Heart left ventricle (tissue), 16 donors: Measurements from ENCODE around the gene CRYZL1. TPM values are rescaled to one million over a fixed set of nuclear protein-coding genes. Genes with fewer than 3 reads are reported as not detected.
"Not testable (repeated sequence)": the region's sequence is repeated elsewhere in the genome, so short reads cannot be mapped to it uniquely, and the experiment has no call there.

Experiments
- ATAC-seq, 4 donors: fragments of 200-7000 bp; cut with Tn5 transposase; one replicate each; pipeline ENCODE4 v1.9.1; 2020 to 2022; ENCODE audit warnings: moderate library complexity in 4 of 4, mild to moderate bottlenecking in 3 of 4, moderate number of reproducible peaks in 1 of 4
- DNase-seq, 5 donors: peaks; one replicate each; pipeline ENCODE4 v3.0.0-alpha.2; 2020
- H3K27ac ChIP-seq, 12 donors: fragments of 200-600 bp; sonication (generic) in 4 of 12; one replicate each; pipeline versions ENCODE4 v1.5.0 to v1.8.0; 2016 to 2022; ENCODE audit warnings: mild to moderate bottlenecking in 2 of 12
- H3K27me3 ChIP-seq, 9 donors: fragments of 200-600 bp; sonication (generic) in 2 of 9; one replicate each; pipeline versions ENCODE4 v1.5.1 to v1.8.0; 2016 to 2022; ENCODE audit warnings: mild to moderate bottlenecking in 3 of 9
- H3K36me3 ChIP-seq, 9 donors: fragments of 200-600 bp; sonication (generic) in 2 of 9; one replicate each; pipeline versions ENCODE4 v1.5.0 to v1.8.0; 2018 to 2022; ENCODE audit warnings: mild to moderate bottlenecking in 2 of 9
- H3K4me1 ChIP-seq, 12 donors: fragments of 200-600 bp; sonication (generic) in 4 of 12; one replicate each; pipeline versions ENCODE4 v1.5.0 to v1.8.0; 2016 to 2022; ENCODE audit warnings: mild to moderate bottlenecking in 3 of 12
- H3K4me3 ChIP-seq, 12 donors: fragments of 200-600 bp; sonication (generic) in 4 of 12; one replicate each; pipeline versions ENCODE4 v1.5.0 to v1.8.0; 2017 to 2022; ENCODE audit warnings: mild to moderate bottlenecking in 9 of 12, moderate library complexity in 4 of 12
- H3K9me3 ChIP-seq, 12 donors: fragments of 200-600 bp; sonication (generic) in 4 of 12; one replicate each; pipeline versions ENCODE4 v1.5.0 to v1.8.0; 2016 to 2022; ENCODE audit warnings: mild to moderate bottlenecking in 1 of 12
- POLR2A ChIP-seq, 2 donors: fragments of 450-650 bp; IDR thresholded peaks; one replicate each; pipeline ENCODE4 v1.6.1; 2017; ENCODE audit warnings: antibody characterized with exemption in 2 of 2, mild to moderate bottlenecking in 2 of 2, moderate library complexity in 2 of 2
- WGBS, 4 donors: extraction: QIAGEN DNeasy Blood & Tissue Kit in 2 of 4; methylation state at CpG; one replicate each; pipeline versions ENCODE4 v1.1.5 to v1.1.7; 2013 to 2018; 5-methylcytosine and 5-hydroxymethylcytosine counted together
- intact Hi-C, 10 donors: fragments of 100-400 bp; cut with DNase I; formaldehyde crosslinking; loops; one replicate each; pipeline versions ENCODE4 v1.11.1 to v1.14.2; 2022
- polyA plus RNA-seq, 2 donors: library from polyadenylated mRNA; stranded (reverse); fragments of 200-250 nt; gene quantifications; one replicate each; pipeline ENCODE4 v1.2.3, GENCODE V29; 2013
- total RNA-seq, 9 donors: library from RNA; depleted of rRNA in 2 of 9; stranded (reverse); fragments of >200 nt in 2 of 9; fragmentation: NEBNext Ultra II Directional in 3 of 9; extraction: Animal tissue kit (Norgen Biotek cat#: 25700) in 3 of 9; gene quantifications; one replicate each; pipeline versions ENCODE4 v1.1.0 to v1.2.4, GENCODE V29; 2016 to 2023
- TF ChIP-seq, protein P1 (sequence below), 12 donors: fragments of 200-600 bp; sonication (generic) in 4 of 12; IDR thresholded peaks; one replicate each; pipeline versions ENCODE4 v1.5.0 to v1.8.0; 2018 to 2022; ENCODE audit warnings: antibody characterized with exemption in 12 of 12, mild to moderate bottlenecking in 5 of 12
- donor health status: ischemic (EF 13 %, LVEDD 7.1; RV severe dilation, severe dysfunction).
- donor health status: healthy with polysubstance abuse.
- donor health status: DM: no; HTN: yes; CAD: no.
- donor health status: DM: no; HTN: no; CAD: no.
- donor health status: ischemic (EF 25% LVEDD 6.9; RV normal size, moderate dysfunction).
- donor health status: ischemic (EF 25% LVEDD 5.7; RV mildly dilated, moderate dysfunction).
- donor health status: healthy.
- donor health status: DM: yes; HTN: yes; CAD: no.
- donor health status: ischemic (EF 35%, LVEDD 5.7; RV mildly dilated, moderate dysfunction).
- donor health status: nonischemic (EF 11% LVEDD 7.7; RV severe dilation, severe dysfunction).
- donor health status: DM: yes; HTN: yes; CAD: no.
- donor health status: PGD.
- donor health status: ischemic (EF 29% LVEDD 5.4; RV normal size, mild dysfunction).
- donor health status: nonischemic (EF 23%, LVEDD 6.1; RV moderate dilation, normal function).

Gene CRYZL1
- total and polyA plus RNA-seq, 11 donors: 15.2 to 33.8 (median 25.1) TPM

DNA sequence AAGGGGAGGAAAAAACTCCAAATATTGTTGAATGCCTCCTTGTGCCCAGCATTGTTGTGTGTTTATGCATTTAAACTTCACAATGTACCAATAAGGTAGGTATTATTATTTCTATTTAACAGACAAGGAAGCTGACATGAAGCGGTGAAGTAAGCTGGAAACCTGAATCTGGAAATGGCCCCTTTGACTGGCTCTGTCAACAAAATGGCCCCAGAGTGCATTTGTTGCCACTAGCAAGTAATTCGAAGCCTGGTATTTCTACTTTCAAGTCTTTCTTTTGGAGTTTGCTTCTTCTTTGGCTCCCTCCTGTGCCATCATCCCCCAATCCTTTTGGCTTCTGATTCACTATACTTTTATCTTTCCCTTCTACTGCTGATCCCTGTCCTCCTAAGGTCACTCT is 23.1 kb downstream of the CRYZL1 start:
- Histone ChIP-seq H3K27me3 (no peaks in the 10 kb centered on the region), H3K4me1 (no peaks in the 10 kb centered on the region), H3K36me3 (peaks cover 0 to 92% (median 68%) of the 10 kb centered on the region in 9 donors), H3K27ac (no peak overlapping the region), H3K4me3 (no peak overlapping the region), H3K9me3 (no peaks in the 10 kb centered on the region)
- intact Hi-C loops: no loop called here
- WGBS, 4 donors: 97 to 100% (median 99%) methylated on average over 2 of the region's 2 CpGs
- DNase-seq (no peak), ATAC-seq (no peak)
- TF ChIP-seq, protein P1, sequence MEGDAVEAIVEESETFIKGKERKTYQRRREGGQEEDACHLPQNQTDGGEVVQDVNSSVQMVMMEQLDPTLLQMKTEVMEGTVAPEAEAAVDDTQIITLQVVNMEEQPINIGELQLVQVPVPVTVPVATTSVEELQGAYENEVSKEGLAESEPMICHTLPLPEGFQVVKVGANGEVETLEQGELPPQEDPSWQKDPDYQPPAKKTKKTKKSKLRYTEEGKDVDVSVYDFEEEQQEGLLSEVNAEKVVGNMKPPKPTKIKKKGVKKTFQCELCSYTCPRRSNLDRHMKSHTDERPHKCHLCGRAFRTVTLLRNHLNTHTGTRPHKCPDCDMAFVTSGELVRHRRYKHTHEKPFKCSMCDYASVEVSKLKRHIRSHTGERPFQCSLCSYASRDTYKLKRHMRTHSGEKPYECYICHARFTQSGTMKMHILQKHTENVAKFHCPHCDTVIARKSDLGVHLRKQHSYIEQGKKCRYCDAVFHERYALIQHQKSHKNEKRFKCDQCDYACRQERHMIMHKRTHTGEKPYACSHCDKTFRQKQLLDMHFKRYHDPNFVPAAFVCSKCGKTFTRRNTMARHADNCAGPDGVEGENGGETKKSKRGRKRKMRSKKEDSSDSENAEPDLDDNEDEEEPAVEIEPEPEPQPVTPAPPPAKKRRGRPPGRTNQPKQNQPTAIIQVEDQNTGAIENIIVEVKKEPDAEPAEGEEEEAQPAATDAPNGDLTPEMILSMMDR (IDR thresholded peaks at IDR 0.05): no peak
- TF ChIP-seq POLR2A (IDR thresholded peaks at IDR 0.05): no peak

DNA sequence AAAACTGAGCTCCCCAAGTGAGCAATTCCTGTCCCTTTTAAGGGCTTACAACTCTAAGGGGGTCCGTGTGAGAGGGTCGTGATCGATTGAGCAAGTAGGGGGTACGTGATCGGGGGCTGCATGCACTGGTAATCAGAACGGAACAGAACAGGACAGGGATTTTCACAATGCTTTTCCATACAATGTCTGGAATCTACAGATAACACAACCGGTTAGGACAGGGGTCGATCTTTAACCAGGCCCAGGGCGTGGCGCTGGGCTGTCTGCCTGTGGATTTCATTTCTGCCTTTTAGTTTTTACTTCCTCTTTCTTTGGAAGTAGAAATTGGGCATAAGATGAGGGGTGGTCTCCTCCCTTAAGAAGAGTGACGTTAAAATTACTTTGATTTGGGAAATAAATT is 24.0 kb downstream of the CRYZL1 start:
- H3K9me3 ChIP-seq, H3K4me3 ChIP-seq, H3K27ac ChIP-seq, H3K4me1 ChIP-seq, DNase-seq, ATAC-seq, intact Hi-C loops, H3K27me3 ChIP-seq: not testable (repeated sequence)
- H3K36me3 ChIP-seq: peaks cover 0 to 92% (median 68%) of the 10 kb centered on the region in 9 donors
- WGBS, 4 donors: 92 to 97% (median 93%) methylated on average over 11 of the region's 11 CpGs

DNA sequence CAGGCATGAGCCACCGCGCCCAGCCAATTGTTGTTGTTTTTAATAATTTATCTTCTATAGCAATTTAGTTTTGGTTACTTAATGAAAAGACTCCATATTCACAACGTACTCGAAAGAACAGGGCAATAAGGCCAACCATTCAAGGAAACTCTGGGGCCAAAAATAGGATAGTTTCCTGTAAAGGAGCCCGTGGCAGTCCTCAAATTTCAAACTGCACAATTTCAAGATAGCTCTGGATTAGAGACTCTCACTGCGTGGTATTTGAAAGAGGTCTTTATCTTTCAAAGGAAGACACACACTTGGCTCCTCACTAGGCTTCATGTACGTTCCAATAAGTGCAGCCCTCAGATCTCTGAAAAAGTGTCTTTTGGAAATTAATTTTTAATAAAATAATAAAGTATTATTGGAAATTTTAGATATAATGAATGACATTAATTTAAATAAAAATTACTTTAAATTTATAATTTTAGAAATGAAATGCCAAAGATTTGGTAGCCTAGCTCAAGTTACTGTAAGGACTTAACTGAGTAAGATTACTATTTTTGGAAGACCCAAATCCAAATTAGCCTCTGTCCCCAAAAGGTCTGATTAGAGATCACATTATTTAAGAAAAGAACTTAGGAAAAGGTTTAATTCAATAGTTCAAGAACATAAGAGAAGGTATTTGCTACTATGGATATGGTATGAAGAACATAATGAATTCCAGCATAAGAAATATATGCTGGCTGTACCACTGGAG is 30.4 kb downstream of the CRYZL1 start:
- intact Hi-C loops: no loop called here
- no peak for TF ChIP-seq POLR2A (IDR thresholded peaks at IDR 0.05)
- TF ChIP-seq, protein P1 (IDR thresholded peaks at IDR 0.05): no peak
- Histone ChIP-seq H3K27me3 (no peaks in the 10 kb centered on the region), H3K4me3 (no peak overlapping the region), H3K4me1 (no peaks in the 10 kb centered on the region), H3K36me3 (peaks cover 0 to 89% (median 63%) of the 10 kb centered on the region in 9 donors), H3K27ac (no peak overlapping the region), H3K9me3 (no peaks in the 10 kb centered on the region)
- ATAC-seq (no peak), DNase-seq (no peak)
- 74 to 90% (median 85%) methylated on average over 7 of the region's 7 CpGs for WGBS, 4 donors

DNA sequence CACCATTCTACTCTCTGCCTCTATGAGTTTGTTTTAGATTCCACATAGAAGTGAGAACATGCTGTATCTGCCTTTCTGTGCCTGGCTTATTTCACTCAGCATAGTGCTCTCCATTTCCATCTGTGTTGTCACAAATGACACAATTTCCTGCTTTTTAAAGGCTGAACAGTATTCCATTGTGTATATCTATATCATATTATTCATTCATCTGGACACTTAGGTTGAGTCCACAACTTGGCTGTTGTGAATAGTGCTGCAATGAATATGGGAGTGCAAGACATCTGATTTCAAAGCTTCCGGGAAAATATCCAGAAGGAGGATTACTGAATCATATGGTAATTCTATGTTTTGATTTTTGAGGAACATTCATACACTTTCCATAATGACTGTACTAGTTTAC is 33.0 kb downstream of the CRYZL1 start:
- whole genome bisulfite sequencing, 4 donors: 64 to 79% (median 75%) methylated on average over 1 of the region's 1 CpG
- Histone ChIP-seq H3K4me1 (no peaks in the 10 kb centered on the region), H3K9me3 (no peaks in the 10 kb centered on the region), H3K27ac (no peak overlapping the region), H3K27me3 (no peaks in the 10 kb centered on the region), H3K4me3 (no peak overlapping the region), H3K36me3 (peaks cover 0 to 81% (median 54%) of the 10 kb centered on the region in 9 donors)
- DNase-seq (no peak), ATAC-seq (no peak)
- TF ChIP-seq POLR2A (IDR thresholded peaks at IDR 0.05): no peak
- TF ChIP-seq, protein P1 (IDR thresholded peaks at IDR 0.05): no peak
- intact Hi-C loops: loop anchor here in 2 of 10 donors (10.0 kb wide), 2 partner anchors 404 to 774 kb away; no protein-coding TSS in a partner anchor
